ENCODE results near the gene KDR.

The KDR gene

DNA sequence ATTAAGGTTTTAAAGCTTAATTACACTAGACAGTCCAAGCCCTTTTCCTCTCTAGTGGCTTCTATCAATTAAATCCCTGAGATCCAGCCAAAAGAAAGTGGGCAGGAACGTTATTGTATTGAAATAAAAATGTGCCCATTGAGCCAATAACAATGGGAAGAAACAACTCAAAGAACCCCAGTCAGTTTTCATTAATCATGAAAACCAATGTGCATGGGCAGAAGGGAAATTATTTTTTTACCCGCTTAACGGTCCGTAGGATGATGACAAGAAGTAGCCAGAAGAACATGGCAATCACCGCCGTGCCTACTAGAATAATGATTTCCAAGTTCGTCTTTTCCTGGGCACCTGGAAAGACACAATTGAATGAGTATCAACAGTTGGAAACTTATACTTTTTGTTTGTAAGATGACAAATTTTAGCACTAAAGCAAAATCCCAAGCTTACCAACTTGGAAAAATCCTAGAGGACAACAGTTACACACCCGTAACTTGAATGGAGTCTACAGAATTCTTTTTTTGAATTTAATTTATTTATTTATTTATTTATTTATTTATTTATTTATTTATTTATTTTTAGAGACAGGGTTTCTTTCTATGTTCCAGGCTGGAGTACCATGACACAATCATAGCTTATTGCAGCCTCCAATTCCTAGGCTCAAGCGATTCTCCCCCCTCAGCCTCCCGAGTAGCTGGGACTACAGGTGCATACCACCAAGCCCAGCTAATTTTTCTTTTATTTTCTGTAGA is 26.8 kb downstream of the KDR start:
- Histone ChIP-seq H3K4me1 (ENCODE audit: control insufficient read depth in 1 of 2, insufficient read depth in 1 of 2, low read depth in 1 of 2, low read length in 1 of 2) (no peaks in the 10 kb centered on the region), H3K36me3 (no peaks in the 10 kb centered on the region), H3K27me3 (no peaks in the 10 kb centered on the region), H3K27ac (no peak overlapping the region), H3K4me3 (ENCODE audit: low read depth in 1 of 2, low read length in 1 of 2) (no peak overlapping the region), H3K9me3 (no peaks in the 10 kb centered on the region)
- TF ChIP-seq, protein P1, sequence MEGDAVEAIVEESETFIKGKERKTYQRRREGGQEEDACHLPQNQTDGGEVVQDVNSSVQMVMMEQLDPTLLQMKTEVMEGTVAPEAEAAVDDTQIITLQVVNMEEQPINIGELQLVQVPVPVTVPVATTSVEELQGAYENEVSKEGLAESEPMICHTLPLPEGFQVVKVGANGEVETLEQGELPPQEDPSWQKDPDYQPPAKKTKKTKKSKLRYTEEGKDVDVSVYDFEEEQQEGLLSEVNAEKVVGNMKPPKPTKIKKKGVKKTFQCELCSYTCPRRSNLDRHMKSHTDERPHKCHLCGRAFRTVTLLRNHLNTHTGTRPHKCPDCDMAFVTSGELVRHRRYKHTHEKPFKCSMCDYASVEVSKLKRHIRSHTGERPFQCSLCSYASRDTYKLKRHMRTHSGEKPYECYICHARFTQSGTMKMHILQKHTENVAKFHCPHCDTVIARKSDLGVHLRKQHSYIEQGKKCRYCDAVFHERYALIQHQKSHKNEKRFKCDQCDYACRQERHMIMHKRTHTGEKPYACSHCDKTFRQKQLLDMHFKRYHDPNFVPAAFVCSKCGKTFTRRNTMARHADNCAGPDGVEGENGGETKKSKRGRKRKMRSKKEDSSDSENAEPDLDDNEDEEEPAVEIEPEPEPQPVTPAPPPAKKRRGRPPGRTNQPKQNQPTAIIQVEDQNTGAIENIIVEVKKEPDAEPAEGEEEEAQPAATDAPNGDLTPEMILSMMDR (IDR thresholded peaks at IDR 0.05) = no peak

- H3K27me3 ChIP-seq = no peaks in the 10 kb centered on the region
- no peak overlapping the region for H3K27ac ChIP-seq
- no peaks in the 10 kb centered on the region for H3K4me1 ChIP-seq (ENCODE audit: control insufficient read depth in 1 of 2, insufficient read depth in 1 of 2, low read depth in 1 of 2, low read length in 1 of 2)
- TF ChIP-seq, protein P1 (IDR thresholded peaks at IDR 0.05) = no peak
- no peak overlapping the region for H3K4me3 ChIP-seq (ENCODE audit: low read depth in 1 of 2, low read length in 1 of 2)
- no peaks in the 10 kb centered on the region for H3K36me3 ChIP-seq
- no peaks in the 10 kb centered on the region for H3K9me3 ChIP-seq
Observed at GRCh38 chr4:55096619-55097018, 28.8 kb downstream of the KDR start.

DNA sequence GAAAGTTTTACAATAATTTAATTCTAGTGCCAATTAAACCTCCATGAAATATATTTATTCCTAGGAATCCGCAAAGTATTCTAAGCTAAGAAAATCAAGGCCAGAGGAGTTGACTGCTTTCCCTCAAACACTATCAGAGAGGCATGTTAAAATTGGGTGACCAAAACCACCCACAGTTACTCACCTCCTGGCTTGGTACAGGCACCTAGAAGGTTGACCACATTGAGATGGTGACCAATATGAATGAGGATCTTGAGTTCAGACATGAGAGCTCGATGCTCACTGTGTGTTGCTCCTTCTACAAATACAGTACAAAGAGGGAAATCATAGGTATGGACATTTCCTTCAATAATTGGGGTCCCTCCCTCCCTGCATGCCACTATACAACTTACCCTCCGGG is 29.4 kb downstream of the KDR start:
- Histone ChIP-seq H3K27ac (no peak overlapping the region), H3K4me1 (ENCODE audit: control insufficient read depth in 1 of 2, insufficient read depth in 1 of 2, low read depth in 1 of 2, low read length in 1 of 2) (no peaks in the 10 kb centered on the region), H3K36me3 (no peaks in the 10 kb centered on the region), H3K4me3 (ENCODE audit: low read depth in 1 of 2, low read length in 1 of 2) (no peak overlapping the region), H3K27me3 (no peaks in the 10 kb centered on the region), H3K9me3 (no peaks in the 10 kb centered on the region)
- TF ChIP-seq, protein P1 (IDR thresholded peaks at IDR 0.05) = no peak

- H3K27ac ChIP-seq = no peak overlapping the region
- TF ChIP-seq, protein P1 (IDR thresholded peaks at IDR 0.05) = no peak
- no peaks in the 10 kb centered on the region for H3K27me3 ChIP-seq
- H3K9me3 ChIP-seq = no peaks in the 10 kb centered on the region
- H3K4me3 ChIP-seq (ENCODE audit: low read depth in 1 of 2, low read length in 1 of 2) = no peak overlapping the region
- H3K36me3 ChIP-seq = no peaks in the 10 kb centered on the region
- H3K4me1 ChIP-seq (ENCODE audit: control insufficient read depth in 1 of 2, insufficient read depth in 1 of 2, low read depth in 1 of 2, low read length in 1 of 2) = no peaks in the 10 kb centered on the region
Observed at GRCh38 chr4:55092504-55092903, 32.9 kb downstream of the KDR start.

GRCh38 chr4:55089916-55090315 is 35.5 kb downstream of the KDR start:
- Histone ChIP-seq H3K9me3 (no peaks in the 10 kb centered on the region), H3K36me3 (no peaks in the 10 kb centered on the region), H3K4me3 (ENCODE audit: low read depth in 1 of 2, low read length in 1 of 2) (no peak overlapping the region), H3K27me3 (no peaks in the 10 kb centered on the region), H3K27ac (no peak overlapping the region), H3K4me1 (ENCODE audit: control insufficient read depth in 1 of 2, insufficient read depth in 1 of 2, low read depth in 1 of 2, low read length in 1 of 2) (no peaks in the 10 kb centered on the region)
- TF ChIP-seq, protein P1 (IDR thresholded peaks at IDR 0.05) = no peak

Measured in neutrophil (primary cell).